HT1080 (cell line): ENCODE measurements around the gene TBCB. TPM values are rescaled to one million over a fixed set of nuclear protein-coding genes. Genes with fewer than 3 reads are reported as not detected.
"Not testable (repeated sequence)": the region's sequence is repeated elsewhere in the genome, so short reads cannot be mapped to it uniquely, and the experiment has no call there.

Experiments
- DNase-seq: peaks from one replicate; pipeline ENCODE4 v3.0.0-alpha.2; 2015; ENCODE audit warnings: low read depth
- total RNA-seq: library from RNA; depleted of rRNA; stranded (reverse); fragments of >200 nt; shearing (Covaris generic); gene quantifications from 2 replicates; pipeline ENCODE4 v1.2.3, GENCODE V29; 2014

TBCB gene
- total RNA-seq, 1 experiment from 2014 or later: 193 TPM

DNA sequence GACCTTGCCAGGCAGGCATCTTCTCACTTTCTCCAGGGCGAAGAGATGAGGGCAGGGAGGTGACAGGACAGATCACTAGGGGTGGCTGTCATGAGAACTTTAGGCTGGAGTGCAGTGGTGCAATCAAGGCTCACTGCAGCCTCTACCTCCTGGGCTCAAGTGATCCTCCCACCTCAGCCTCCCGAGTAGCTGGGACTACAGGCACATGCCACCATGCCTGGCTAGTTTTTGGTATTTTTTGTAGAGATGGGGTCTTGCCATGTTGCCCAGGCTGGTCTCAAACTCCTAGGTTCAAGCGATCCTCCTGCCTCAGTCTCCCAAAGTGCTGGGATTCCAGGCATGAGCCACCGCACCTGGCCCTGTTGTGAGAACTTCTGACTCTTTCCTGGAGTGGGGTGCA lies 19.6 kb downstream of the TBCB start:
- not testable (repeated sequence) for DNase-seq

GRCh38 chr19:36136964-36137686 lies 21.9 kb downstream of the TBCB start:
- peak; percentile 86 for DNase-seq

GRCh38 chr19:36139120-36139472 lies 23.8 kb downstream of the TBCB start:
- no peak for DNase-seq

- DNase-seq: peak; percentile 94
Measured at GRCh38 chr19:36139473-36140303, 24.4 kb downstream of the TBCB start, which contains the start of gene CAPNS1. Gene CAPNS1, plus strand, starts transcription at chr19:36140066. Its CDS starts 946 bp downstream, at chr19:36141012.

GRCh38 chr19:36140304-36141038 lies 25.2 kb downstream of the TBCB start:
- peak; percentile 46 for DNase-seq

GRCh38 chr19:36141039-36141927 lies 26.0 kb downstream of the TBCB start:
- peak; percentile 78 for DNase-seq

- no peak for DNase-seq
Measured at GRCh38 chr19:36142046-36142445, 26.8 kb downstream of the TBCB start.

DNA sequence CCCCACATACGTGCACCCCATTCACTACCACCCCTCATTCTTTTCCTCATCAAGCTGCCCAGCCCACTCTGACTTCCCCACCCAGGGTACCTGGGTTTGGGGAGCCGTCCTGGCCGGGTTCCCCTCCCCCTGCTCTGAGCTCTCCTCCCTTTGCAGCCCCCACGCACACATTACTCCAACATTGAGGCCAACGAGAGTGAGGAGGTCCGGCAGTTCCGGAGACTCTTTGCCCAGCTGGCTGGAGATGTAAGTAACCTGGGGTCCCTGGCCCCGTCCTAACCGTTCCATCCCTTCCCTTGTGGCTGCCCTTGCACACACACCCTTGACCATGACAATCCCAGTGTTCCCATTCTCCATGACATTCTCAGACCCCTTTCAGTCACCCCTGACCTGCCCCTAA lies 27.2 kb downstream of the TBCB start:
- no peak for DNase-seq

- no peak for DNase-seq
Measured at GRCh38 chr19:36144624-36145023, 29.4 kb downstream of the TBCB start.

DNA sequence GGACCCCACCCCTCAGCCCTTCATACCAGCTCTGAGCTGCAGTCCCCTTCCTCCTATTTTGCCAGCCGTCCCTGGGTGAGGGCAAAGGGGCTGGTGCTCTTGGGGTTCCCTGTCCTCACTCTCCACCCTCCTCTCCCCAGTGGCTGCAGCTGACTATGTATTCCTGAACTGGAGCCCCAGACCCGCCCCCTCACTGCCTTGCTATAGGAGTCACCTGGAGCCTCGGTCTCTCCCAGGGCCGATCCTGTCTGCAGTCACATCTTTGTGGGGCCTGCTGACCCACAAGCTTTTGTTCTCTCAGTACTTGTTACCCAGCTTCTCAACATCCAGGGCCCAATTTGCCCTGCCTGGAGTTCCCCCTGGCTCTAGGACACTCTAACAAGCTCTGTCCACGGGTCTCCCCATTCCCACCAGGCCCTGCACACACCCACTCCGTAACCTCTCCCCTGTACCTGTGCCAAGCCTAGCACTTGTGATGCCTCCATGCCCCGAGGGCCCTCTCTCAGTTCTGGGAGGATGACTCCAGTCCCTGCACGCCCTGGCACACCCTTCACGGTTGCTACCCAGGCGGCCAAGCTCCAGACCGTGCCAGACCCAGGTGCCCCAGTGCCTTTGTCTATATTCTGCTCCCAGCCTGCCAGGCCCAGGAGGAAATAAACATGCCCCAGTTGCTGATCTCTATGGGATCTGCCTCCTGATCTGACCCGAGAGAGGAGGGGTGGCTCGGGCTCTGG lies 34.6 kb downstream of the TBCB start:
- no peak for DNase-seq

- no peak for DNase-seq
Measured at GRCh38 chr19:36150586-36150985, 35.3 kb downstream of the TBCB start.

GRCh38 chr19:36151144-36152018 lies 36.1 kb downstream of the TBCB start:
- no peak for DNase-seq

- no peak for DNase-seq
Measured at GRCh38 chr19:36152019-36152351, 36.7 kb downstream of the TBCB start.

- no peak for DNase-seq
Measured at GRCh38 chr19:36152352-36153091, 37.3 kb downstream of the TBCB start, which contains the start of gene COX7A1. Gene COX7A1, minus strand, starts transcription at chr19:36152447. Its CDS starts 40 bp downstream, at chr19:36152407.

DNA sequence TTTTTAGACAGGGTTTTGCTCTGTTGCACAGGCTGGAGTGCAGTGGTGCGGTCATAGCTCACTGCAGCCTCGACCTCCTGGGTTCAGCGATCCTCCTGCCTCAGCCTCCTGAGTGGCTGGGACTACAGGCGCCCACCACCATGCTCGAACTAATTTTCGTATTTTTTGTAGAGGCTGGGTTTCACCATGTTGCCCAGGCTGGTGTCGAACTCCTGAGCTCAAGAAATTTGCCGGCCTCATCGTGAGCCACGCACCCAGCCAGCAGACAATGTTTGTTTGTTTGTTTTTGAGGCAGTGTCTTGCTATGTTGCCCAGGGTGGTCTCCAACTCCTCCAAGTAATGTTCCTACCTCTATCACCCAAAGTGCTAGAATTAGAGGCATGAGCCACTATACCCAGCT lies 37.9 kb downstream of the TBCB start:
- no peak for DNase-seq

GRCh38 chr19:36160821-36161596 lies 45.7 kb downstream of the TBCB start:
- no peak for DNase-seq

GRCh38 chr19:36163813-36164212 lies 48.5 kb downstream of the TBCB start:
- DNase-seq: no peak
